BLaER1 (cell line): ENCODE results near the gene NBPF15.
"Not testable (repeated sequence)": the region's sequence is repeated elsewhere in the genome, so short reads cannot be mapped to it uniquely, and the experiment has no call there.

ENCODE experiments used
- H3K27ac ChIP-seq: shearing (Covaris generic); formaldehyde crosslinking; 2 replicates; pipeline ENCODE4 v1.8.1; 2022
- H3K27me3 ChIP-seq: shearing (Covaris generic); formaldehyde crosslinking; 2 replicates; pipeline ENCODE4 v1.8.1; 2022
- H3K36me3 ChIP-seq: shearing (Covaris generic); formaldehyde crosslinking; 2 replicates; pipeline ENCODE4 v1.8.1; 2022
- H3K4me1 ChIP-seq: shearing (Covaris generic); formaldehyde crosslinking; 2 replicates; pipeline ENCODE4 v1.8.1; 2022
- H3K4me2 ChIP-seq: shearing (Covaris generic); formaldehyde crosslinking; 2 replicates; pipeline ENCODE4 v1.8.1; 2022
- H3K4me3 ChIP-seq: shearing (Covaris generic); formaldehyde crosslinking; 2 replicates; pipeline ENCODE4 v1.8.1; 2022
- H3K9ac ChIP-seq: shearing (Covaris generic); formaldehyde crosslinking; 2 replicates; pipeline ENCODE4 v1.8.1; 2022
- H3K9me3 ChIP-seq: shearing (Covaris generic); formaldehyde crosslinking; 2 replicates; pipeline ENCODE4 v1.8.1; 2022
- H4K20me1 ChIP-seq: shearing (Covaris generic); formaldehyde crosslinking; 2 replicates; pipeline ENCODE4 v1.8.1; 2022

Gene NBPF15

GRCh38 chr1:144413404-144414118 is 47.9 kb downstream of the NBPF15 start:
- not testable (repeated sequence) for H3K4me3 ChIP-seq, H3K27ac ChIP-seq, H3K9me3 ChIP-seq, H4K20me1 ChIP-seq, H3K36me3 ChIP-seq, H3K27me3 ChIP-seq, H3K4me1 ChIP-seq, H3K9ac ChIP-seq, H3K4me2 ChIP-seq

GRCh38 chr1:144412491-144413403 is 48.7 kb downstream of the NBPF15 start:
- not testable (repeated sequence) for H3K27me3 ChIP-seq, H3K9ac ChIP-seq, H3K4me3 ChIP-seq, H3K27ac ChIP-seq, H3K9me3 ChIP-seq, H3K36me3 ChIP-seq, H3K4me2 ChIP-seq, H3K4me1 ChIP-seq, H4K20me1 ChIP-seq

GRCh38 chr1:144412068-144412471 is 49.4 kb downstream of the NBPF15 start:
- H3K36me3 ChIP-seq, H3K27me3 ChIP-seq, H3K4me2 ChIP-seq, H3K9me3 ChIP-seq, H3K4me3 ChIP-seq, H3K27ac ChIP-seq, H3K9ac ChIP-seq, H3K4me1 ChIP-seq, H4K20me1 ChIP-seq: not testable (repeated sequence)

GRCh38 chr1:144402807-144403206 is 58.7 kb downstream of the NBPF15 start:
- not testable (repeated sequence) for H3K27me3 ChIP-seq, H3K4me1 ChIP-seq, H3K27ac ChIP-seq, H3K9me3 ChIP-seq, H3K4me2 ChIP-seq, H4K20me1 ChIP-seq, H3K36me3 ChIP-seq, H3K9ac ChIP-seq, H3K4me3 ChIP-seq

GRCh38 chr1:144371651-144372050 is 89.8 kb downstream of the NBPF15 start:
- H4K20me1 ChIP-seq, H3K9me3 ChIP-seq, H3K36me3 ChIP-seq, H3K4me1 ChIP-seq, H3K27ac ChIP-seq, H3K9ac ChIP-seq, H3K4me3 ChIP-seq, H3K27me3 ChIP-seq, H3K4me2 ChIP-seq: not testable (repeated sequence)
